Naive thymus-derived CD4-positive, alpha-beta T cell (primary cell): ENCODE data around the gene RNF157. TPM values are rescaled to one million over a fixed set of nuclear protein-coding genes. Genes with fewer than 3 reads are reported as not detected.

Experiments used
- ATAC-seq: fragments of 150-1000 bp; cut with Tn5 transposase; 2 replicates; pipeline ENCODE4 v1.10.0; 2021; ENCODE audit warnings: mild to moderate bottlenecking, moderate library complexity
- CTCF ChIA-PET: fragments of 350-600 bp; sonication (Branson Sonifier 250); formaldehyde crosslinking; loops from one replicate; lab custom pipeline; 2021; ENCODE audit warnings: antibody characterized with exemption; lab: Charles Lee
- POLR2A ChIA-PET: fragments of 350-600 bp; sonication (Branson Sonifier 250); formaldehyde crosslinking; loops from one replicate; lab custom pipeline; 2021; ENCODE audit warnings: antibody characterized with exemption, inconsistent platforms; lab: Charles Lee
- DNase-seq, 9 donors: peaks; one replicate each; pipeline versions ENCODE4 v3.0.0 to v3.0.0-alpha.2; 2020 to 2022; ENCODE audit warnings: mixed read lengths in 1 of 9
- H3K27ac ChIP-seq: one replicate; pipeline ENCODE4 v1.7.0; 2013; ENCODE audit warnings: mild to moderate bottlenecking, low read depth, low read length, moderate library complexity
- H3K27me3 ChIP-seq, 2 donors: one replicate each; pipeline ENCODE4 v1.7.0; 2013; ENCODE audit warnings: low read length in 2 of 2, mild to moderate bottlenecking in 2 of 2, moderate library complexity in 2 of 2; ENCODE audit not compliant: control insufficient read depth in 2 of 2, insufficient read depth in 2 of 2
- H3K36me3 ChIP-seq, 3 experiments: 1 replicate in 2 of 3; 2 replicates in 1 of 3; pipeline ENCODE4 v1.7.0; 2013; ENCODE audit warnings: low read length in 3 of 3, mild to moderate bottlenecking in 3 of 3, moderate library complexity in 1 of 3; ENCODE audit not compliant: insufficient read depth in 3 of 3, control insufficient read depth in 2 of 3
- H3K4me1 ChIP-seq, 2 donors: one replicate each; pipeline ENCODE4 v1.7.0; 2013; ENCODE audit warnings: low read length in 2 of 2, mild to moderate bottlenecking in 2 of 2, moderate library complexity in 1 of 2; ENCODE audit not compliant: control insufficient read depth in 2 of 2, insufficient read depth in 2 of 2
- H3K4me3 ChIP-seq: 2 replicates; pipeline ENCODE4 v1.7.0; 2013; ENCODE audit warnings: mild to moderate bottlenecking, low read length
- H3K9me3 ChIP-seq, 3 experiments: 1 replicate in 2 of 3; 2 replicates in 1 of 3; pipeline ENCODE4 v1.7.0; 2013; ENCODE audit warnings: low read length in 3 of 3; ENCODE audit not compliant: control insufficient read depth in 2 of 3
- H3K27ac Mint-ChIP-seq, 9 donors: one replicate each; pipeline ENCODE4 v1.8.0; 2020 to 2022; ENCODE audit warnings: mixed read lengths in 9 of 9, mild to moderate bottlenecking in 8 of 9, moderate library complexity in 5 of 9, inconsistent platforms in 2 of 9
- H3K27me3 Mint-ChIP-seq, 5 donors: one replicate each; pipeline ENCODE4 v1.8.0; 2021 to 2022; ENCODE audit warnings: mixed read lengths in 5 of 5, mild to moderate bottlenecking in 1 of 5
- H3K36me3 Mint-ChIP-seq, 5 donors: one replicate each; pipeline ENCODE4 v1.8.0; 2020 to 2022; ENCODE audit warnings: mixed read lengths in 5 of 5, mild to moderate bottlenecking in 3 of 5, inconsistent platforms in 1 of 5
- H3K4me1 Mint-ChIP-seq, 7 donors: one replicate each; pipeline ENCODE4 v1.8.0; 2020 to 2022; ENCODE audit warnings: mixed read lengths in 7 of 7, mild to moderate bottlenecking in 3 of 7, inconsistent platforms in 1 of 7
- H3K4me3 Mint-ChIP-seq, 10 donors: one replicate each; pipeline ENCODE4 v1.8.0; 2020 to 2022; ENCODE audit warnings: mild to moderate bottlenecking in 10 of 10, mixed read lengths in 10 of 10, moderate library complexity in 6 of 10, inconsistent platforms in 2 of 10
- H3K9me3 Mint-ChIP-seq, 11 donors: one replicate each; pipeline ENCODE4 v1.8.0; 2020 to 2022; ENCODE audit warnings: mixed read lengths in 11 of 11, mild to moderate bottlenecking in 4 of 11, inconsistent platforms in 1 of 11, moderate library complexity in 1 of 11
- intact Hi-C, 2 donors: fragments of 100-400 bp; cut with micrococcal nuclease; formaldehyde crosslinking; loops; one replicate each; pipeline ENCODE4 v1.15.1; 2023
- polyA plus RNA-seq, 2 donors: library from polyadenylated mRNA; unstranded; fragments of 300-500 nt; fragmentation: Illumina TruSeq; gene quantifications; one replicate each; pipeline ENCODE4 v1.2.3, GENCODE V29; 2021
- total RNA-seq, 6 experiments: library from RNA in 5 of 6; stranded (reverse) in 5 of 6; gene quantifications; 1 replicate in 5 of 6; 2 replicates in 1 of 6; pipeline ENCODE4 v1.2.3 and lab custom pipeline; 2021 to 2026

Gene RNF157
- total and polyA plus RNA-seq, 7 experiments from 2014 or later, result 10.4 to 96.3 (median 50.6) TPM

DNA sequence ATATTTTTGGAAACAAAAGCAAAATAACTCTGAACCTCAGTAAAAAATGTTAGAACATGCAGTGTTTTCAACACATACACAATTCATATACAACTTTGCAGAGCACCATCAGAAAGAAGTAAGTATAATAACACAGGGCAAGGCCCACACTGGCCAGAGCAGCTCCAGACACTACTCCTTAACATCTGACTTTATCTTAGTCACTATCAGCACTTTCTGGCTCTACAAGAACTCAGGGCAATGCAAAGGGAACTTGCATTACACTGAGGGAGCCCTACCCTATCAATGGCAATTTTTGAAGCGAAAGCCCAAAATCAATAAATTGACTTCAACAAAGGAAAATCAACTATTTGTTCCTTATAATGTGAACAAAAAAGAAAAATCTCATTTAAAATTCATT, 16.5 kb downstream of the RNF157 start:
- intact Hi-C loops, result no loop called here
- no peaks in the 10 kb centered on the region for H3K27me3 ChIP-seq
- POLR2A ChIA-PET, result interaction anchor here (0.6 to 0.7 kb wide), 2 partner anchors 8 to 27 kb away, joined by 3 to 4 read pairs; no protein-coding TSS in a partner anchor
- no peak for DNase-seq
- Mint-ChIP-seq H3K27me3 (no peaks in the 10 kb centered on the region), H3K27ac (peak overlapping the region in 7 of 9 donors; percentile 30 to 77 (median 65)), H3K4me3 (no peak overlapping the region), H3K4me1 (peaks cover 5 to 56% (median 46%) of the 10 kb centered on the region in 7 donors), H3K36me3 (peaks cover 6 to 26% (median 25%) of the 10 kb centered on the region in 5 donors), H3K9me3 (no peaks in the 10 kb centered on the region)
- peaks cover 0 to 7% (median 0%) of the 10 kb centered on the region in 3 experiments for H3K36me3 ChIP-seq
- CTCF ChIA-PET, result no interaction called here
- no peak overlapping the region for H3K27ac ChIP-seq
- H3K9me3 ChIP-seq, result no peaks in the 10 kb centered on the region
- no peak for ATAC-seq
- peaks cover 0 to 5% of the 10 kb centered on the region in 2 donors for H3K4me1 ChIP-seq
- no peak overlapping the region for H3K4me3 ChIP-seq

DNA sequence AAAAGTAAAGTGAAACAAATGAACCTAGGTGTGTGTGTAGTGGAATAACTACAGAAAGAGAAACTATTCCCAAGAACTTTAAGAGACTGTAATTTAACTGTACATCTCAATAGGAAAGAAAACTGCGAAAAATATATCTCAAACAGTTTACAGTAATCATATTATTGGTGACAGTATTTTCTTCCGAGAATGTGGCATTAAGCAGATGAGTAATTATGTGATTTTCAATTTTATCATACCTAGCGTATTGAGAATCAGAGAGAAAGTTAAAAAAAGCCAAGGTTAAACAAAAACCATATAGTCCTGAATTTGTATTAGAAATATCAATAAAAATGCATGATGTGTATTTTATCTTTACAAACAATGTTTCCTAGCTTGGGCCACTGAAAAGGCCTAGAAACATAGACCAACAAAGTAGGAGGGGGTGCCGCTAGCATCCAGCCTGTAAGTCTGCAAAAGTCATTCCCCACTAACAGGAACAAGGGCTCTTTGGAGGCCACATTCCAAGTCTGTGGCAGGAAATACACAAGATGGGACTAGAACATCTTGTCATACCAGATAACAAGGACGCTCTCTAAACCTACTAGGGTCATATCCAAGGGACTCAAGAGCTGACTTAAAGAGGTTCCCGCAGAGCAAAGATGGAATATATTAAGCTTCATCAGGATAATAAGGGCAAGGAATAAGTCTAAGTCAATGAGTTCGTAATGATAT, 20.5 kb downstream of the RNF157 start:
- ATAC-seq (no peak), DNase-seq (no peak)
- Mint-ChIP-seq H3K4me1 (peaks cover 11 to 65% (median 54%) of the 10 kb centered on the region in 7 donors), H3K4me3 (no peak overlapping the region), H3K27ac (peak overlapping the region in 3 of 9 donors; percentile 36 to 67 (median 57)), H3K36me3 (peaks cover 4 to 22% (median 15%) of the 10 kb centered on the region in 5 donors), H3K27me3 (no peaks in the 10 kb centered on the region), H3K9me3 (peaks cover 0 to 4% (median 0%) of the 10 kb centered on the region in 11 donors)
- Histone ChIP-seq H3K27ac (no peak overlapping the region), H3K4me3 (no peak overlapping the region), H3K4me1 (peaks cover 0 to 10% of the 10 kb centered on the region in 2 donors), H3K9me3 (no peaks in the 10 kb centered on the region), H3K36me3 (no peaks in the 10 kb centered on the region), H3K27me3 (no peaks in the 10 kb centered on the region)
- intact Hi-C loops, result loop anchor here in 1 of 2 donors (2.0 kb wide), 2 partner anchors 13 to 19 kb away; no protein-coding TSS in a partner anchor
- ChIA-PET POLR2A (interaction anchor here (0.7 to 1.0 kb wide), 4 partner anchors 8 to 29 kb away, joined by 3 to 4 read pairs (median 4); no protein-coding TSS in a partner anchor), CTCF (no interaction called here)

DNA sequence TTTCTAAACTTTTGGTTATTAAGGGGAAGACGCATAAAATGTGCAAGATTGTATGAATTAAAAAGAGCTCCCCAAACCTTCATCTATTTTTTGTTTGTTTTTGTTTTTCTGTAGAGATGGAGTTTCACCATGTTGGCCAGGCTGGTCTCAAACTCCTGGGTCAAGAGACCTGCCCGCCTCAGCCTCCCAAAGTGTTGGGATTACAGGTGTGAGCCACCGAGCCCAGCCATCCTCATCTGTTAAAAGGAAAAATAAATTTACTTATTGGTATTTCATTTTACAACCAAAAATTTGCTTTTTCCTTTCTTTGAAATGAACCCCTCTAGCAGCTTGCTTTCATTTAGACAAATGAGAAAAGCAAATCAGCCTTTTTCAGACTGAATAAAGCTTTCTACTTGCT, 23.2 kb downstream of the RNF157 start:
- no peak for DNase-seq
- Histone ChIP-seq H3K4me1 (peaks cover 0 to 10% of the 10 kb centered on the region in 2 donors), H3K9me3 (no peaks in the 10 kb centered on the region), H3K27ac (no peak overlapping the region), H3K27me3 (no peaks in the 10 kb centered on the region), H3K4me3 (no peak overlapping the region), H3K36me3 (no peaks in the 10 kb centered on the region)
- peaks cover 13 to 75% (median 52%) of the 10 kb centered on the region in 7 donors for H3K4me1 Mint-ChIP-seq
- H3K4me3 Mint-ChIP-seq, result no peak overlapping the region
- peak overlapping the region in 2 of 9 donors; percentile 19 to 34 for H3K27ac Mint-ChIP-seq
- no peak for ATAC-seq
- peaks cover 5 to 27% (median 11%) of the 10 kb centered on the region in 5 donors for H3K36me3 Mint-ChIP-seq
- ChIA-PET POLR2A (interaction anchor here (0.5 to 2.8 kb wide), 11 partner anchors 10 to 1682 kb away, joined by 3 to 14 read pairs (median 4); partner anchors contain the start of gene UBALD2), CTCF (interaction anchor here (0.7 to 1.3 kb wide), 6 partner anchors 12 to 203 kb away, joined by 3 to 5 read pairs (median 4); no protein-coding TSS in a partner anchor)
- no peaks in the 10 kb centered on the region for H3K27me3 Mint-ChIP-seq
- intact Hi-C loops, result no loop called here
- peaks cover 0 to 4% (median 0%) of the 10 kb centered on the region in 11 donors for H3K9me3 Mint-ChIP-seq

DNA sequence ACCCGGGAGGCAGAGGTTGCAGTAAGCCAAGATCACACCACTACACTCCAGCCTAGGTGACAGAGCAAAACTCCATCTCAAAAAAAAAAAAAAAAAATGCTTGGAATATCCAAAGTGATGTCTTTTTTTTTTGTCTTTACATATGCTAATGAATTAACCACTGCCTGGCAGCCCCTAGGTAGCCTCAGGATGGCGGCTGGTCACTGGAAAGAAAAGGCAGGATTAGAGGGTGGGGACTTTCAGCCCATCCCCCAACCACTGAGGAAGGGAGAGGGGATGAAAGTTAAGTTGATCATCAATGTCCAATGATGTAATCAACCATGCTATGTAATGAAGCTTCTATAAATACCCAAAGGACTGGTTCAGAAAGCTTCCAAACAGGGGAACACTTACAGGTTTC, 26.8 kb downstream of the RNF157 start:
- no peaks in the 10 kb centered on the region for H3K9me3 ChIP-seq
- H3K27me3 ChIP-seq, result no peaks in the 10 kb centered on the region
- no peaks in the 10 kb centered on the region for H3K27me3 Mint-ChIP-seq
- H3K4me3 ChIP-seq, result no peak overlapping the region
- no peak overlapping the region for H3K4me3 Mint-ChIP-seq
- H3K9me3 Mint-ChIP-seq, result peaks cover 0 to 4% (median 0%) of the 10 kb centered on the region in 11 donors
- no peaks in the 10 kb centered on the region for H3K36me3 ChIP-seq
- CTCF ChIA-PET, result no interaction called here
- peak overlapping the region in 2 of 9 donors; percentile 12 to 53 for H3K27ac Mint-ChIP-seq
- ATAC-seq (no peak), DNase-seq (no peak)
- H3K27ac ChIP-seq, result no peak overlapping the region
- POLR2A ChIA-PET, result interaction anchor here (0.8 to 1.5 kb wide), 4 partner anchors 41 to 71 kb away, joined by 3 to 4 read pairs (median 3); no protein-coding TSS in a partner anchor
- intact Hi-C loops, result no loop called here
- H3K4me1 ChIP-seq, result peaks cover 7 to 9% of the 10 kb centered on the region in 2 donors
- peaks cover 16 to 52% (median 22%) of the 10 kb centered on the region in 5 donors for H3K36me3 Mint-ChIP-seq
- H3K4me1 Mint-ChIP-seq, result peaks cover 13 to 73% (median 61%) of the 10 kb centered on the region in 7 donors

DNA sequence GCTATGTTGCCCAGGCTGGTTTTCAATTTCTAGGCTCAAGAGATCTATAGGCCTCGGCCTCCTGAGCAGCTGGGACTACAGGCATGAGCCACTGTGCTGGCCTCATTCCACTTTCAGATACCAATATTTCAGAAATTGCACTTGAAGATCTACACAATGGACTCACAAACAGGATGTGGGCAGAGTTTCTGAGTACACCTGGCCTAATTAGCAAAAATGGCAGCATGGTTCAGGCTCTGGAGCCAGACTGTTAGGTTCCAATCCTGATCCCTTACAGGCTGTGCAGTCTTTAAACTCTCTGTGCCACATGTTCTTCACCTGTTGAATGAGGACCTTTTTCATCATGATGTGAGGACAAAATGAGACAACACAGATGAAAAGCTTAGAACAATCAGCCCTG, 32.2 kb downstream of the RNF157 start:
- peaks cover 23 to 27% of the 10 kb centered on the region in 2 donors for H3K4me1 ChIP-seq

DNA sequence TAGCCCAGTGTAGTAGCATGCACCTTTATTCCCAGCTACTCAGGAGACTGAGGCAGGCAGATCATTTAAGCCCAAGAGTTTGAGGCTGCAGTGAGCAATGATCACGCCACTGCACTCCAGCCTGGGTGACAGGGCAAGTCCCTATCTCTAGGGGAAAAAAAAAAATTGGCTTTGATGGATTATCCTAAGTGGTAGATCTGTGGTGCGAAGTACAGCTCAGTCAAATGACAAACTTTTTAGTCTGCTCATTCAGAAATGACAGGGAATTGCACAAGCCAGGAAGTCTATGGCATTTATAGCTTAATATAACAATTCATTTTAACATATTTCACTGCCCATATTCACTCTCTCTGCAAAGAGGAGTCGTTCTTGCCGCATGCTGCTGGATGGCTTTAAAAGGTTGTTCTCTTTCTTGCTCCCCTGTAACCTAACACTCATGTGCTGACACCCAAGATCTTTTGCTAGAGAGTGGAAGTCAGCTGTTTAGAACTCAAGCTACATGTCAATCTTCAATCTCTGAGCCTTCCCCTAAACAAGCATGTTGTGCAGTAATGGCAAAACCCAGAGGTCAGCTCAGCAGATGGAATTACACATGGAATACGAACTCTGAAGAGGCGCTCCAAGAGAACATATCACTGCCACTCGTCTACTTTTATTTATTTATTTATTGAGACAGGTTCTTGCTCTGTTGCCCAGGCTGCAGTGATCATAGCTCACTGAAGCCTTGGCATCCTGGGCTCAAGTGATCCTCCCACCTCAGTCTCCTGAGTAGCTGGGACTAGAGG, 32.8 kb downstream of the RNF157 start:
- intact Hi-C loops, result loop anchor here in 1 of 2 donors (2.0 kb wide), 1 partner anchor 13 kb away; no protein-coding TSS in a partner anchor
- H3K9me3 Mint-ChIP-seq, result no peaks in the 10 kb centered on the region
- H3K9me3 ChIP-seq, result no peaks in the 10 kb centered on the region
- H3K27me3 Mint-ChIP-seq, result no peaks in the 10 kb centered on the region
- no peaks in the 10 kb centered on the region for H3K27me3 ChIP-seq
- ChIA-PET POLR2A (interaction anchor here (0.7 to 2.9 kb wide), 11 partner anchors 8 to 71 kb away, joined by 3 to 10 read pairs (median 6); no protein-coding TSS in a partner anchor), CTCF (interaction anchor here (0.8 to 1.6 kb wide), 4 partner anchors 26 to 191 kb away, joined by 3 to 6 read pairs (median 4); no protein-coding TSS in a partner anchor)
- DNase-seq (no peak), ATAC-seq (no peak)
- H3K4me1 Mint-ChIP-seq, result peaks cover 19 to 65% (median 58%) of the 10 kb centered on the region in 7 donors
- H3K4me3 ChIP-seq, result no peak overlapping the region
- peaks cover 23 to 27% of the 10 kb centered on the region in 2 donors for H3K4me1 ChIP-seq
- H3K27ac Mint-ChIP-seq, result peak overlapping the region; percentile 12 to 76 (median 63)
- H3K36me3 Mint-ChIP-seq, result peaks cover 19 to 64% (median 39%) of the 10 kb centered on the region in 5 donors
- H3K36me3 ChIP-seq, result no peaks in the 10 kb centered on the region
- peak overlapping the region in 6 of 10 donors; percentile 1 to 48 (median 14) for H3K4me3 Mint-ChIP-seq
- peak overlapping the region; percentile 32 for H3K27ac ChIP-seq

More for the DNA sequence above, 32.2 kb downstream of the RNF157 start:
- peak overlapping the region; percentile 32 for H3K27ac ChIP-seq
- intact Hi-C loops, result no loop called here
- H3K36me3 Mint-ChIP-seq, result peaks cover 19 to 65% (median 39%) of the 10 kb centered on the region in 5 donors
- no peaks in the 10 kb centered on the region for H3K27me3 Mint-ChIP-seq
- peak overlapping the region in 6 of 10 donors; percentile 2 to 48 (median 16) for H3K4me3 Mint-ChIP-seq
- POLR2A ChIA-PET, result interaction anchor here (0.9 to 2.9 kb wide), 12 partner anchors 9 to 63 kb away, joined by 3 to 10 read pairs (median 6); no protein-coding TSS in a partner anchor
- ATAC-seq (no peak), DNase-seq (no peak)
- peaks cover 19 to 70% (median 61%) of the 10 kb centered on the region in 7 donors for H3K4me1 Mint-ChIP-seq
- CTCF ChIA-PET, result interaction anchor here (0.7 to 1.6 kb wide), 3 partner anchors 16 to 85 kb away, joined by 3 to 6 read pairs (median 3); no protein-coding TSS in a partner anchor
- H3K27me3 ChIP-seq, result no peaks in the 10 kb centered on the region
- peak overlapping the region in 7 of 9 donors; percentile 3 to 76 (median 70) for H3K27ac Mint-ChIP-seq
- H3K4me3 ChIP-seq, result no peak overlapping the region
- H3K9me3 ChIP-seq, result no peaks in the 10 kb centered on the region
- H3K9me3 Mint-ChIP-seq, result no peaks in the 10 kb centered on the region
- H3K36me3 ChIP-seq, result no peaks in the 10 kb centered on the region
